Activated CD4-positive, alpha-beta memory T cell treated with anti-CD3 and anti-CD28 coated beads, Interleukin-2, amount 10 ng/mL, durations not matched to agents 7 days and 5 days (primary cell): ENCODE measurements around the gene LCOR. TPM values are rescaled to one million over a fixed set of nuclear protein-coding genes. Genes with fewer than 3 reads are reported as not detected.
"Not testable (repeated sequence)": the region's sequence is repeated elsewhere in the genome, so short reads cannot be mapped to it uniquely, and the experiment has no call there.

ENCODE experiments used
- CTCF ChIA-PET: fragments of 350-600 bp; sonication (Branson Sonifier 250); formaldehyde crosslinking; loops from one replicate; lab custom pipeline; 2021; ENCODE audit warnings: antibody characterized with exemption, inconsistent platforms; lab: Charles Lee
- POLR2A ChIA-PET: fragments of 350-600 bp; sonication (Branson Sonifier 250); formaldehyde crosslinking; loops from one replicate; lab custom pipeline; 2021; ENCODE audit warnings: antibody characterized with exemption; lab: Charles Lee
- DNase-seq: peaks from one replicate; pipeline ENCODE4 v3.0.0-alpha.2; 2020
- H3K27ac Mint-ChIP-seq: one replicate; pipeline ENCODE4 v1.8.0; 2021; ENCODE audit warnings: mild to moderate bottlenecking, mixed read lengths
- H3K27me3 Mint-ChIP-seq: one replicate; pipeline ENCODE4 v1.8.0; 2021; ENCODE audit warnings: mixed read lengths
- H3K36me3 Mint-ChIP-seq: one replicate; pipeline ENCODE4 v1.8.0; 2021; ENCODE audit warnings: low read depth, mixed read lengths
- H3K4me1 Mint-ChIP-seq: one replicate; pipeline ENCODE4 v1.8.0; 2021; ENCODE audit warnings: mixed read lengths
- H3K4me3 Mint-ChIP-seq: one replicate; pipeline ENCODE4 v1.8.0; 2021; ENCODE audit warnings: mild to moderate bottlenecking, mixed read lengths
- H3K9me3 Mint-ChIP-seq: one replicate; pipeline ENCODE4 v1.8.0; 2021; ENCODE audit warnings: mixed read lengths
- total RNA-seq, 2 experiments: library from RNA; stranded (reverse); gene quantifications; one replicate each; pipeline ENCODE4 v1.2.3, GENCODE V29; 2021

LCOR gene
- total RNA-seq, 2 experiments from 2014 or later, result 25.2 to 25.7 TPM

GRCh38 chr10:96846395-96846794 lies 14.3 kb downstream of the LCOR start:
- peaks cover 11% of the 10 kb centered on the region for H3K4me1 Mint-ChIP-seq
- H3K27ac Mint-ChIP-seq, result no peak overlapping the region
- H3K4me3 Mint-ChIP-seq, result no peak overlapping the region
- H3K36me3 Mint-ChIP-seq, result peaks cover 9% of the 10 kb centered on the region
- no peaks in the 10 kb centered on the region for H3K27me3 Mint-ChIP-seq
- ChIA-PET CTCF (interaction anchor here (0.6 kb wide), 1 partner anchor 457 kb away, joined by 3 read pairs; no protein-coding TSS in a partner anchor), POLR2A (no interaction called here)
- no peaks in the 10 kb centered on the region for H3K9me3 Mint-ChIP-seq
- DNase-seq, result no peak

DNA sequence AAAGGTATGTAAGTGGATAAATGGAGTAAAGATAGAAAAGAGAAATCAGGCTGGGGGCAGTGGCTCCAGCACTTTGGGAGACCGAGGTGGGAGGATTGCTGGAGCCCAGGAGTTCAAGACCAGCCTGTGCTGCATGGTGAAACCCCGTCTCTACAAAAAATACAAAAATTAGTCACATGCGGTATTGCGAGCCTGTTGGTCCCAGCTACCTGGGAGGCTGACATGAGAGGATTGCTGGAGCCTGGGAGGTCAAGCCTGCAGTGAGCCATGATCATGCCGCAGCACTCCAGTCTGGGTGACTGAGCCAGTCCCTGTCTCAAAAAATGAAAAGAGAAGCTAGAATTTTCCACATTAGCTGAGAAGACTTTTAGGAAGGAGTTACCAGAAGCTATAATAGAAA lies 14.8 kb downstream of the LCOR start:
- POLR2A ChIA-PET, result no interaction called here
- Mint-ChIP-seq H3K9me3 (no peaks in the 10 kb centered on the region), H3K27me3 (no peaks in the 10 kb centered on the region), H3K4me1 (peaks cover 11% of the 10 kb centered on the region), H3K4me3 (no peak overlapping the region), H3K27ac (no peak overlapping the region), H3K36me3 (peaks cover 9% of the 10 kb centered on the region)
- no peak for DNase-seq
- CTCF ChIA-PET, result no interaction called here

DNA sequence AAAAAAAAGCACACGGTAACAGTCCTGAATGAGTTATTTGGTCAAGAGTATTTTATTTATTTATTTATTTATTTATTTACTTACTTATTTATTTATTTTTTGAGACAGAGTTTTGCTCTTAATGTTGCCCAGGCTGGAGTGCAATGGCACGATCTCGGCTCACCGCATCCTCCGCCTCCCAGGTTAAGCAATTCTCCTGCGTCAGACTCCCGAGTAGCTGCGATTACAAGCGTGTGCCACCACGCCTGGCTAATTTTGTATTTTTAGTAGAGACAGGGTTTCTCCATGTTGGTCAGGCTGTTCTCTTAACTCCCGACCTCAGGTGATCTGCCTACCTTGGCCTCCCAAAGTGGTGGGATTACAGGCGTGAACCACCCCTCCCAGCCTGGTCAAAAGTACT lies 15.3 kb downstream of the LCOR start:
- peaks cover 11% of the 10 kb centered on the region for H3K4me1 Mint-ChIP-seq
- H3K4me3 Mint-ChIP-seq, POLR2A ChIA-PET, CTCF ChIA-PET, H3K9me3 Mint-ChIP-seq, DNase-seq, H3K36me3 Mint-ChIP-seq, H3K27ac Mint-ChIP-seq, H3K27me3 Mint-ChIP-seq: not testable (repeated sequence)

DNA sequence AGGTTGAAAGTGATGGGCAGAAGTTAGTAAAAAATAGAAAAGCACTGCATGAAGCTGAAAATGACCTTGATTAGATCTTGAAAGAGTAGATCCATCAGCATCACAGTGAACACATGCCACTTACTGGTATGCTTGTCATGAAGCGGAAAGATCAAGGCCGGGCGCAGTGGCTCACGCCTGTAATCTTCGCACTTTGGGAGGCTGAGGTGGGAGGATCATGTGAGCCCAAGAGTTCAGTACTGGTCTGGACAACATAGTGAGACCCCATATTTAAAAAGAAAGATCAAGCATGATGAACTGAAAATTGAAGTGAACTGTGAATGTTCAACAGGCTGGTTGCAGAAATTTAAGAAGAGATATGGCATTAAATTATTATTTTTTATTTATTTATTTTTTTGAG lies 18.0 kb downstream of the LCOR start:
- H3K9me3 Mint-ChIP-seq, result no peaks in the 10 kb centered on the region
- POLR2A ChIA-PET, result no interaction called here

GRCh38 chr10:96850825-96851224 lies 18.7 kb downstream of the LCOR start:
- ChIA-PET CTCF (no interaction called here), POLR2A (interaction anchor here (0.8 kb wide), 1 partner anchor 9 kb away, joined by 3 read pairs; no protein-coding TSS in a partner anchor)
- Mint-ChIP-seq H3K9me3 (no peaks in the 10 kb centered on the region), H3K27ac (no peak overlapping the region), H3K27me3 (no peaks in the 10 kb centered on the region), H3K4me1 (peaks cover 2% of the 10 kb centered on the region), H3K36me3 (peaks cover 17% of the 10 kb centered on the region), H3K4me3 (no peak overlapping the region)
- DNase-seq, result no peak

More for the DNA sequence above, 18.0 kb downstream of the LCOR start:
- peaks cover 2% of the 10 kb centered on the region for H3K4me1 Mint-ChIP-seq
- H3K27me3 Mint-ChIP-seq, result no peaks in the 10 kb centered on the region
- DNase-seq, result no peak
- H3K4me3 Mint-ChIP-seq, result no peak overlapping the region
- H3K27ac Mint-ChIP-seq, result no peak overlapping the region
- peaks cover 17% of the 10 kb centered on the region for H3K36me3 Mint-ChIP-seq
- CTCF ChIA-PET, result interaction anchor here (0.7 kb wide), 1 partner anchor 82 kb away, joined by 3 read pairs; no protein-coding TSS in a partner anchor

- ChIA-PET CTCF (no interaction called here), POLR2A (interaction anchor here (0.8 kb wide), 1 partner anchor 9 kb away, joined by 3 read pairs; no protein-coding TSS in a partner anchor)
- no peaks in the 10 kb centered on the region for H3K9me3 Mint-ChIP-seq
- no peak overlapping the region for H3K4me3 Mint-ChIP-seq
- DNase-seq, result no peak
- peaks cover 2% of the 10 kb centered on the region for H3K4me1 Mint-ChIP-seq
- H3K27me3 Mint-ChIP-seq, result no peaks in the 10 kb centered on the region
- peaks cover 17% of the 10 kb centered on the region for H3K36me3 Mint-ChIP-seq
- no peak overlapping the region for H3K27ac Mint-ChIP-seq
Measured at GRCh38 chr10:96851281-96851680, 19.2 kb downstream of the LCOR start.

DNA sequence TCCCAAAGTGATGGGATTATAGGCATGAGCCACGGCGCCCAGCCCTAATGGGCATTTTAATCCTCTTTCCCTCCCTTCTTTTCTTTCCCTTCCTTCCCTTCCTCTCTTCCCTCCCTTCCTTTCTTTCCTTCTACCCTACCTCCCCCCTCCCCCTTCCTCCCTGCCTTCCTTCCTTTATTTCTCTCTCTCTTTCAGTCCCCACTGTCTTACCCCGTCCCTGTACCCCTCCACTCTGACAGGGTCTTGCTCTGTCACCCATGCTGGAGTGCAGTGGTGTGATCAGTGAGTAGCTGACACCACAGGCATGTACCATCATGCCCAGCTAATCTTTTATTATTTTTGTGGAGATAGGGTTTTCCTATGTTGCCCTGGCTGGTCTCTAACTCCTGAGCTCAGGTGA lies 24.2 kb downstream of the LCOR start:
- POLR2A ChIA-PET, result no interaction called here

GRCh38 chr10:96857301-96858012 lies 25.4 kb downstream of the LCOR start:
- H3K36me3 Mint-ChIP-seq, result peaks cover 30% of the 10 kb centered on the region
- DNase-seq, result no peak
- H3K9me3 Mint-ChIP-seq, result no peaks in the 10 kb centered on the region
- CTCF ChIA-PET, result no interaction called here
- peaks cover 3% of the 10 kb centered on the region for H3K4me1 Mint-ChIP-seq
- POLR2A ChIA-PET, result interaction anchor here (0.6 kb wide), 1 partner anchor 11 kb away, joined by 3 read pairs; no protein-coding TSS in a partner anchor
- H3K27ac Mint-ChIP-seq, result no peak overlapping the region
- no peak overlapping the region for H3K4me3 Mint-ChIP-seq
- H3K27me3 Mint-ChIP-seq, result no peaks in the 10 kb centered on the region

More for the DNA sequence above, 24.2 kb downstream of the LCOR start:
- Mint-ChIP-seq H3K27me3 (no peaks in the 10 kb centered on the region), H3K36me3 (peaks cover 31% of the 10 kb centered on the region), H3K4me3 (no peak overlapping the region), H3K9me3 (no peaks in the 10 kb centered on the region), H3K4me1 (peaks cover 3% of the 10 kb centered on the region), H3K27ac (no peak overlapping the region)
- no peak for DNase-seq
- CTCF ChIA-PET, result interaction anchor here (0.7 kb wide), 1 partner anchor 144 kb away, joined by 5 read pairs; no protein-coding TSS in a partner anchor

- POLR2A ChIA-PET, result no interaction called here
- H3K27ac Mint-ChIP-seq, result no peak overlapping the region
- CTCF ChIA-PET, result no interaction called here
Measured at GRCh38 chr10:96858038-96858705, 26.1 kb downstream of the LCOR start.

DNA sequence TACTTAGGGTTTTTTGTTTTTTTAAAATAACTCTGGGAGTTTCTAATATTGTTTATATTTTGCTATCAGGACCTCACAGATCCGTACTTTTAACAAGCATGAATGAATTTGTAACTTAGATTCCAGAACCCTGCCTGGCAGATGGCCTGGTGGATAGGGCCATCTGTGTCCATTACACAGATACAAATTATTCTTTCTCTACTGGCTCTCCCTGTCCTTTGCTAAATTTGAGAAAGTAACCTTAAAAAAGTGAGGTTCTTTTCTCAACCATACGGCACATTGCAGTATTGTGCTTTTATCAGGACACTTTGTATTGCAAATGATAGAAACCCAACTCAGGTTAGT lies 26.6 kb downstream of the LCOR start:
- Mint-ChIP-seq H3K4me3 (no peak overlapping the region), H3K27me3 (no peaks in the 10 kb centered on the region), H3K4me1 (peaks cover 5% of the 10 kb centered on the region), H3K27ac (no peak overlapping the region), H3K9me3 (no peaks in the 10 kb centered on the region), H3K36me3 (peaks cover 27% of the 10 kb centered on the region)
- POLR2A ChIA-PET, result no interaction called here
- DNase-seq, result no peak
- CTCF ChIA-PET, result no interaction called here

More at GRCh38 chr10:96858038-96858705, 26.1 kb downstream of the LCOR start:
- Mint-ChIP-seq H3K27me3 (no peaks in the 10 kb centered on the region), H3K36me3 (peaks cover 30% of the 10 kb centered on the region), H3K9me3 (no peaks in the 10 kb centered on the region), H3K4me1 (peaks cover 3% of the 10 kb centered on the region), H3K4me3 (no peak overlapping the region)
- no peak for DNase-seq

- Mint-ChIP-seq H3K4me3 (no peak overlapping the region), H3K36me3 (peaks cover 23% of the 10 kb centered on the region), H3K27ac (no peak overlapping the region), H3K27me3 (no peaks in the 10 kb centered on the region), H3K4me1 (peaks cover 16% of the 10 kb centered on the region), H3K9me3 (no peaks in the 10 kb centered on the region)
- no peak for DNase-seq
- ChIA-PET POLR2A (no interaction called here), CTCF (no interaction called here)
Measured at GRCh38 chr10:96860631-96861277, 28.7 kb downstream of the LCOR start.

- CTCF ChIA-PET, result no interaction called here
- no peaks in the 10 kb centered on the region for H3K9me3 Mint-ChIP-seq
Measured at GRCh38 chr10:96863922-96864543, 31.9 kb downstream of the LCOR start.

GRCh38 chr10:96873086-96873485 lies 41.0 kb downstream of the LCOR start:
- POLR2A ChIA-PET, result no interaction called here
- no peaks in the 10 kb centered on the region for H3K9me3 Mint-ChIP-seq

More at GRCh38 chr10:96863922-96864543, 31.9 kb downstream of the LCOR start:
- Mint-ChIP-seq H3K27me3 (no peaks in the 10 kb centered on the region), H3K4me3 (no peak overlapping the region), H3K36me3 (peaks cover 22% of the 10 kb centered on the region), H3K4me1 (peaks cover 13% of the 10 kb centered on the region), H3K27ac (no peak overlapping the region)
- POLR2A ChIA-PET, result interaction anchor here (0.6 kb wide), 1 partner anchor 12 kb away, joined by 3 read pairs; no protein-coding TSS in a partner anchor
- no peak for DNase-seq

More at GRCh38 chr10:96873086-96873485, 41.0 kb downstream of the LCOR start:
- peaks cover 9% of the 10 kb centered on the region for H3K4me1 Mint-ChIP-seq
- no peak overlapping the region for H3K27ac Mint-ChIP-seq
- no peak for DNase-seq
- CTCF ChIA-PET, result no interaction called here
- no peak overlapping the region for H3K4me3 Mint-ChIP-seq
- peaks cover 4% of the 10 kb centered on the region for H3K36me3 Mint-ChIP-seq
- H3K27me3 Mint-ChIP-seq, result no peaks in the 10 kb centered on the region
